ENCODE measurements around the gene NOTCH1.

NOTCH1 gene

GRCh38 chr9:136447173-136447778 is 98.6 kb downstream of the NOTCH1 start:
- H3K27ac ChIP-seq = no peak overlapping the region

DNA sequence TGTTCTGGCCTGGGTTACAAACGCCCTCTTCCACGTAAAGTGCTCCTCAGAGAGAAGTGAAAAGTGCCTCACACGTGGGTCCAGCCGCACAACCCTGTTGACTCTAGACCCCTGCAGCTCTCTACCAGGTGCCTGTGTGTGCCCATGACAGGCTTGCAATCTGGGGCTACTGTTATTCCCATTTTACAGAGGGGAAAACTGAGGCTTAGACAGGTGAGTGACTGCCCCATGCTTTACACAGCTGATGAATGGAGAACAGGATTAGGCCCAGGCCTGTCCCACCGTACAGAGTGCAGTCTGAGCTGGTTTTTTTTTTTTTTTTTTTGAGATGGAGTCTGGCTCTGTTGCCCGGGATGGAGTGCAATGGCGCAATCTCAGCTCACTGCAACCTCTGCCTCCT is 100.0 kb downstream of the NOTCH1 start:
- H3K27ac ChIP-seq = no peak overlapping the region
- no peak for TF ChIP-seq CTCF (conservative IDR thresholded peaks at IDR 0.05)

More at GRCh38 chr9:136447173-136447778, 98.6 kb downstream of the NOTCH1 start:
- TF ChIP-seq CTCF (conservative IDR thresholded peaks at IDR 0.05) = no peak

Measured in VCaP (cell line).